Body of pancreas (tissue), 4 donors: ENCODE results near the gene KCNC3.

ENCODE experiments used
- CTCF ChIP-seq, 7 experiments: fragments of 450-650 bp in 4 of 7; fragments of 200-600 bp in 3 of 7; sonication (generic) in 3 of 7; IDR thresholded peaks; one replicate each; pipeline ENCODE4 v1.5.1; 2016 to 2019; ENCODE audit warnings: antibody characterized with exemption in 7 of 7
- POLR2A ChIP-seq, 3 donors: fragments of 450-650 bp; IDR thresholded peaks; one replicate each; pipeline ENCODE4 v1.6.1; 2016; ENCODE audit warnings: antibody characterized with exemption in 3 of 3, mild to moderate bottlenecking in 2 of 3

DNA sequence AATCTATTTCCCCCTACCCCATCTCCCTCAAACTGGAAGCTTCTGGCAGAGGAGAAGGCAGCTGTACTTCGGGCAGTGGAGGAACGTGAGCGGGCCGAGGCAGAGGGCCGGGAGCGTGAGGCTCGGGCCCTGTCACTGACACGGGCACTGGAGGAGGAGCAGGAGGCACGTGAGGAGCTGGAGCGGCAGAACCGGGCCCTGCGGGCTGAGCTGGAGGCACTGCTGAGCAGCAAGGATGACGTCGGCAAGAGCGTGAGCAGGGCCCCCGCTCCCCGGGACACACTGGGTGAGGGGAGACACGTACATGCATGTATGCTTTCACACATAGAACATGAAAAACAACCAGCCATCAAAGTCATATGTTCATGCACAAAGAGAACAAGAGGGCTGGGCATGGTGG lies 42.7 kb downstream of the KCNC3 start:
- TF ChIP-seq CTCF (IDR thresholded peaks at IDR 0.05) (no peak), POLR2A (IDR thresholded peaks at IDR 0.05) (no peak)
